Forelimb muscle (tissue), 1 donor: ENCODE results near the gene TDO2. TPM values are rescaled to one million over a fixed set of nuclear protein-coding genes. Genes with fewer than 3 reads are reported as not detected.
"Not testable (repeated sequence)": the region's sequence is repeated elsewhere in the genome, so short reads cannot be mapped to it uniquely, and the experiment has no call there.

Source experiments
- DNase-seq: peaks from one replicate; pipeline ENCODE4 v3.0.0-alpha.2; 2013; ENCODE audit warnings: low read depth
- polyA plus RNA-seq: library from polyadenylated mRNA; unstranded; fragments of 120-200 nt; gene quantifications from one replicate; pipeline ENCODE4 v1.2.1, GENCODE V29; 2013; ENCODE audit not compliant: insufficient read length

Gene TDO2
- 0.16 TPM for polyA plus RNA-seq

GRCh38 chr4:155903453-155903852 lies at the start of gene TDO2:
TDO2 (plus strand) TSS chr4:155903696; CDS start chr4:155903759, 63 bp downstream.
- no peak for DNase-seq

- DNase-seq: no peak
Measured at GRCh38 chr4:155854582-155855226, 48.8 kb upstream of the TDO2 start.

- no peak for DNase-seq
Measured at GRCh38 chr4:155855897-155856296, 47.6 kb upstream of the TDO2 start.

DNA sequence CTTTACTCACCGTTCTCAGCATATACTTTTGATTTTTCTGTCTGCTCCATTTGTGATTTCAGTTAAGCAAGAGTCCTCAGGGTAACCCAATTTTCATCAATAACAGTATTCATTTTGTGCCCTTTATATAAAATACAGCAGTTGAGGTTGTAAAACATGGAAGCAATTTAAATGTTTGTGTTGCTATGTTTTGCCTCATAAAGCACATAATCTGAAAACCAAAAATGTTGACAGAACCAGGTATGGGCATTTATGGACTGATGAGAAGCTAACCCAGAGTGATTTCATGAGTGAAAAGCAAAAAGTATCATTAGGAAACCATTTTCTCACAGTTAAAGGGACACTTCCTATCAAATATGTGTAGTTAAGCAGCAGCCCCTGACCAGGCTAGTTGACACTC lies 37.3 kb upstream of the TDO2 start, which contains the start of gene ASIC5:
TSS of gene ASIC5 (minus strand) at position 101 of the 400 bp plus-strand sequence. CDS start at position 50, 51 bp downstream.
- DNase-seq: no peak

DNA sequence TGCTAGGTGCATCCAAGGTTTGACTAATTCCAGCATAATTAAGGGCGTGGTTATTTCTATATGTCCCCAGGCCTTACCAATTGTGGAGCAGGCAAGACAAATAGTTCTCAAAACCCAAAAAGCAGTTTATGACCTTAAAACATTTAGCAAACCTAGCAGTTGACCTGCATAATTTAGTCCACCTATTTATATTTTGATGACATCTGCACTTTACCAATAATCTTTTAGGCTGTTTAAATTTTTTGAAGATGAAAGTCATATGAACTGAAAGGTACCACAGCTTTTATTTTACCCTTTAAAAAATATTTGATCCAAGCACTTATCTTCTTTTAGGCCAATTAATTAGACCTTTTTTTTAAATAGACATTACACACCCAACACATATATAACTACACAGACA lies 27.6 kb upstream of the TDO2 start:
- DNase-seq: no peak

GRCh38 chr4:155877971-155878370 lies 25.5 kb upstream of the TDO2 start:
- DNase-seq: no peak

DNA sequence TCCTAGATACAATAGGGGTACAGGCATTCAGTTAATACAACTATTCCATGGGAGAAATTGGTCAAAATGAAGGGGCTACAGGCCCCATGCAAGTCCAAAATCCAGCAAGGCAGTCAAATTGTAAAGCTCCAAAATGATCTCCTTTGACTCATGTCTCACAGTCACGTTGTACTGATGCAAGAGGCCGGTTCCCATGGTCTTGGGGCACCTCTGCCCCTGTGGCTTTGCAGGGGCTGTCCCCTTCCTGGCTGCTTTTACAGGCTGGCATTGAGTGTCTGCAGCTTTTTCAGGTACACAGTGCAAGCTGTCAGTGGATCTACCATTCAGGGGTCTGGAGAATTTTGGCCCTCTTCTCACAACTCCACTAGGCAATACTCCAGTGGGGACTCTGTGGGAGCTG lies 24.9 kb upstream of the TDO2 start:
- DNase-seq: no peak

DNA sequence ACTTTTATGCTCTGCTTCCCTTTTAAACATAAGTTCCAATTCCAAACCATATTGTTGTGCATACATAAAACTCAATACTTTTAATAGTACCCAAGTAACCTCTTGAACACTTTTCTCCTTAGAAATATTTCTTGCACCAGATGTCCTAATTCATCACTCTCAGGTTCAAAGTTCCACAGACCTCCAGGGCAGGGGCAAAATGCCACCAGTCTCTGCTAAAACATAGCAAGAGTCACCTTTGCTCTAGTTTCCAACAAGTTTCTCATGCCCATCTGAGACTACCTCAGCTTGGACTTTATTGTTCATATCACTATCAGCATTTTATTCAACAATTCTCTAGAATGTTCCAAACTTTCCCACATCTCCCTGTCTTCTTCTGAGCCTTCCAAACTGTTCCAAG lies 23.7 kb upstream of the TDO2 start:
- no peak for DNase-seq

DNA sequence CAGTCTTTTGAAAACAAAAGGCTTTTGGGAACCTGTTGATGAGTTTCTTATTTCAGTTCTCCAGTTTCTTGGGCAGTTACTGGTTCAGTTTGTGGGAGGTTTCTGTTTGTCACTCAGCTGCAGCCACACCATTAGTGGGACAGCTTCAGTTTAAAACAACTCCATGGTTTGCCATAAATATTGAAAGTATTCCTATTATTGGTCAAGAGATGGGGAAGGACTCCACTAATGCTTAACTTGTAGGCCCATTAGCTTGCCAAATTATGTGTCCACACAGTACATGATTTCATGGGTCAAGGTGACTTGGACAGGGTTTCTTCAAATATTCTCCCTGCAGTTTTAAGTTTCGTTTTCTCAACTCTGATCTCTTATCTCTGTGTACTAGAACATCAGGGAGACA lies 21.9 kb upstream of the TDO2 start:
- DNase-seq: no peak

DNA sequence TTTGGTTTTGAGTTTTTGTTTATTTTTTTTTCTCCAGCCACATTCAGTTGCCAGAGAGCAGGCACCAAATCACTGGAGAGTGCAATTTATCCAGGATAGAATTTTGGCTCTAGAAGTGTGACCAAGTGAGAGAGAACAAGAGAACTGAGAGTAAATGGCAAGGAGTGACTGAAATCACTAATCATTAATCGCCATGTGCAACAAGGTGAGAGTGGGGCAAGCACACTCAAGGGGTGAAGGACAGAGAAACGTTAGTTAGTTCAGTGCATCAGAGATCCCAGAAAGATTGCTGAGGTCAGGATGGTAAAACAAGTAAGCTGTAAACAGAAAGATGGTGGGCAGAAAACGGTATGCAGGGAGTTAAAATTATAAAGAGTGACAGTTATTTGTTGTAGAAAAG lies 19.6 kb upstream of the TDO2 start:
- DNase-seq: no peak

- no peak for DNase-seq
Measured at GRCh38 chr4:155885666-155886065, 17.8 kb upstream of the TDO2 start.

DNA sequence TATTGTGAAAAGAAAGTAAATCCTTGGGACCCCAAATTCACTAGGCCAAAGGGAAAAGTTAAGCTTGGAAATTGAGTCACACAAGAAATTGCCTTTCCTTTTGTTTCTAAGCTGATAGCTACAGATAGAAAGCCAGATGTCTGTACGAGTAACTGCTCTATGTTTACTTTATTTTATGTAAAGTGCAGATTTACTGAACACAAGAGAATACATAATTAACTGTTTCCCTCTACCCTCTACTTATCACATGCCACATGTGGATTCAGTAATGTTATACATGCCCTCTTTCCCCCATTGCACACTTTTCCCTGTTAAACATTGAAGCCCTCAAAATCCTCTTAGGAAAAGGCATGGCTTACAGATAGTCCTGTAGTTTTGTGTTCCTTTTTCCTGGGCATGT lies 16.5 kb upstream of the TDO2 start:
- no peak for DNase-seq

DNA sequence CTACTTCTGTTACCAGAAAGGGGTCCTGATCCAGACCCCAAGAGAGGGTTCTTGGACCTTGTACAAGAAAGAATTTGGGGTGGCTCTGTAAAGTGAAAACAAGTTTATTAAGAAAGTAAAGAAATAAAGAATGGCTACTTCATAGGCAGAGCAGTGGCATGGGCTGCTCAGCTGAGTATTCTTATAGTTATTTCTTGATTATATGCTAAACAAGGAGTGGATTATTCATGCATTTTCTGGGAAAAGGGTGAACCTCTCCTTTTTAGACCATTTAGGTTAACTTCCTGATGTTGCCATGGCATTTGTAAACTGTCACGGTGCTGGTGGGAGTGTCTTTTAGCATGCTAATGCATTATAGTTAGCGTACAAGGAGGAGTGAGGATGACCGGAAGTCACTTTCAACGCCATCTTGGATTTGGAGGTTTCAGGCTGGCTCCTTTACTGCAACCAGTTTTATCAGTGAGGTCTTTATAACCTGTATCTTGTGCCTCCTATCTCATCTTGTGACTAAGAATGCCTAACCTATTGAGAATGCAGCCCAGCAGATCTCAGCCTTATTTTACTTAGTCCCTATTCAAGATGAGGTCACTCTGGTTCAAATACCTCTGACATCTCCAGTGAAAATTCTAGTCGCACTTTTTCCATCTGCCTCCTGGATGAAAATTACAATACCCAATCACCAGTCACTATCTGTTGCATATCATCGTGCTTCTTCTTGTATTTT lies 15.5 kb upstream of the TDO2 start:
- no peak for DNase-seq

DNA sequence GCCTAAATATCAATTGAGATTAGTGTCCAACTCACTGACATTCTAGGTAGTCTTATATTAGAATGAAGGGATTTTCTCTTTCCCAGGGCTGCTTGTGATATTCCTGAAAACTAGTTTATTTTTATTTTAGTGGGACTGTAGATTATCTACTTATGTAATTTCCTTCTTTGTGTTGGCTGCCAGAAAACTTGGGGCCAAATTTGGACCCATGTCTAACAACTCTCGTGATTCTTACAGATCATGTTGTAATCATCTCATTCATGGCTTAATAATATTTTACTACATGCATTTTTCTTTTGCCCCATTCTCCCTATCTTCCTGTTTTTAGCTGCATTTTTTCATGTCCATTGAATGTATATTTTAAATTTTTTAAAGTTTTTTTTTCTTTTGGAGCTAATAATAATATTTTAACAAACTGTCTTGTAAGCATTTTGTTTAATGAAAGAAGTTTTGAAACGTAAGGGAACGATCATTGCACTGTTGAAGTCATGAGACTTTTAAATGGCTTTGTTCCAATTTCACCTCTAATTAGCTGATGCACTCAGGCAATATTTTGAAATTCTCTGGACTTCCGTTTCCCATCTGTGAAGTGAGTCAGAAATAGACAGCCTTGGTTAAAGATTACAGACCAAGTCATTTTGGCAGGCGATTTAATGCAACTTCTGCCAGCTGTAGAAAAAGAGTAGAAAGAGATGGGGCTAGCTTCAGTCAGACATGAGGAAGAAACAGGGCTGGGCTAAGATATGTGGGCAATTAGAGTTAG lies 14.3 kb upstream of the TDO2 start:
- no peak for DNase-seq

DNA sequence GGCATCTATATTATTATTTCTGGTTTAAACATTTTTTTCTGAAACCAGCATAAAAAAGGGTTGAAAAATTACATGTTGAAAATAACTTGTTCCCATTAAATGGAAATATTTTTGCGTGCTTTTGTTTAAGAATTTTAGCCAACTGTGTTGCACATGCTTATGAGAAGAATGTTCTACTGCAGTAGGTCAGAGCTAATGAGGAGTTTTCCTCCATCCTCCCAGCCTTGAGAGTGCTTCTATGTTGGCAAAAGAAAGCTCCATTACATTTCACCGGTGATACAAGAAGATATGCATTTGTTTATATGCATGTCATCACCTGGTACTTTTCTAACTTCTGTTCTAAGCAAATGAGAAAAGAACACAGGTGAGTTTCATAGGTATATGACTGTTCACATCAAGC lies 13.6 kb upstream of the TDO2 start:
- no peak for DNase-seq

DNA sequence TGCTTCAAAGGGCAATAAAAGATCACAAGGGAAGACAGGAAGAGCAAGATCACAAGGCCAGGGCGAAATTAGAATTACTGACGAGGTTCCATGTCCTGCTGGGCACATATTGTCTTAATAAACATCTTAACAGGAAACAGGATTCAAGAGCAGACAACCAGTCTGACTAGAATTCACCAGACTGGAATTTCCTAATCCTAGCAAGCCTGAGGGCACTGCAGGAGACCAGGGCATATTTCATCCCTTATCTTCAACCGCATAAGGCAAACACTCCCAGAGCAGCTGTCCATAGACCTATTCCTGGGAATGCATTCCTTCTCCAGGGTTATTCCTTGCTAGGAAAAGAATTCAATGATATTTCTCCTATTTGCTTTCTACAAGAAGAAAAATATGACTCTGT lies 12.4 kb upstream of the TDO2 start:
- no peak for DNase-seq

DNA sequence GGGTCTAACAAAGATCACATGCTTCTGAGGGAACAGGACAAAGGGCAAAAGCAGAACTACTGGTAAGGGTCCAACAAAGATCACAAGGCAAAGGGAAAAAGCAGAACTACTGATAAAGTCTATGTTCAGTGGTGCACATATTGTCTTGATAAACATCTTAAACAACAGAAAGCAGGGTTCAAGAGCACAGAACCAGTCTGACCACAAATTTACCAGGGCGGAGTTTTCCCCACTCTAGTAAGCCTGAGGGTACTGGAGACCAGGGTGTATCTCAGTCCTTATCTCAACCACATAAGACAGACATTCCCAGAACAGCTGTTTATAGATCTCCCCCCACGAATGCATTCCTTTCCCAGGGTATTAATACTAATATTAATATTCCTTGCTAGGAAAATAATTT lies 5.1 kb upstream of the TDO2 start:
- DNase-seq: not testable (repeated sequence)

- DNase-seq: no peak
Measured at GRCh38 chr4:155899891-155900290, 3.6 kb upstream of the TDO2 start.

GRCh38 chr4:155900381-155900780 lies 3.1 kb upstream of the TDO2 start:
- no peak for DNase-seq

GRCh38 chr4:155901013-155901412 lies 2.5 kb upstream of the TDO2 start:
- DNase-seq: no peak

DNA sequence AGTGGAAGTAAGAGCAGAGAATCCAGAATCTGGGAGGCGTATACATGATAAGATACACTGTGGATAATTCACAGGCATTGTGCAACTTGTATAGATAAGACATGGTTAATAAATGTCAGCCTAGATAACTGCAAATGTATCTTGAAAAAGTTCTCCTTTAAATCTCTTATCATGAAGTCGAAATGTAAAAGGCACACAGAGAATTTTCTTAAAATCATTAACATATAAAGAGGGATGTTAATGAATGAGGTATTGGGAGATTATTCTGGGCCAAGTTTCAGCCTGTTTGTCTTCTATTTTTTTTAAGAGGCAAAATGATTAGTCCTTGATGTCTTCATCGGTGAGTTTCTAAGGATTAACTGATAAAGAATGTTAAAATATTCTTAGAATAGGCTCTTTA lies 835 bp downstream of the TDO2 start:
- no peak for DNase-seq

- peak; percentile 86 for DNase-seq
Measured at GRCh38 chr4:155906554-155907247, 3.2 kb downstream of the TDO2 start.
